Muscle of leg (tissue), 11 donors: Measurements from ENCODE around the gene IGSF8. TPM values are rescaled to one million over a fixed set of nuclear protein-coding genes. Genes with fewer than 3 reads are reported as not detected.

Source experiments
- DNase-seq: peaks from one replicate; pipeline ENCODE4 v3.0.0; 2013
- H3K27ac ChIP-seq: one replicate; pipeline ENCODE4 v1.5.1; 2013; ENCODE audit warnings: mild to moderate bottlenecking, low read length, control low read depth
- H3K27me3 ChIP-seq: one replicate; pipeline ENCODE4 v1.6.1; 2013; ENCODE audit warnings: low read length; ENCODE audit not compliant: control insufficient read depth, insufficient read depth
- H3K36me3 ChIP-seq: one replicate; pipeline ENCODE4 v1.6.1; 2013; ENCODE audit warnings: low read length; ENCODE audit not compliant: control insufficient read depth, insufficient read depth
- H3K4me1 ChIP-seq: one replicate; pipeline ENCODE4 v1.6.1; 2013; ENCODE audit warnings: low read length; ENCODE audit not compliant: control insufficient read depth, insufficient read depth
- H3K4me3 ChIP-seq: one replicate; pipeline ENCODE4 v1.5.1; 2013; ENCODE audit warnings: low read length, control low read depth
- H3K9me3 ChIP-seq: replicated peaks from 2 replicates; pipeline ENCODE4 v1.6.1; 2013; ENCODE audit warnings: low read depth, low read length; ENCODE audit not compliant: control insufficient read depth
- WGBS: methylation state at CpG from one replicate; pipeline ENCODE4 v1.1.5; 2013; ENCODE audit warnings: missing lambda C conversion rate; ENCODE audit not compliant: insufficient coverage; 5-methylcytosine and 5-hydroxymethylcytosine counted together
- polyA plus RNA-seq, 8 donors: library from polyadenylated mRNA; unstranded; fragments of 120-200 nt; gene quantifications; one replicate each; pipeline versions ENCODE4 v1.2.1 to v1.2.3, GENCODE V29; 2013; ENCODE audit warnings: inconsistent platforms in 1 of 8, low replicate concordance in 1 of 8; ENCODE audit not compliant: insufficient read length in 8 of 8, insufficient read depth in 1 of 8
- total RNA-seq: library from RNA; stranded (reverse); fragments of 120-200 nt; gene quantifications from one replicate; pipeline ENCODE4 v1.2.4, GENCODE V29; 2013

IGSF8 gene
- total and polyA plus RNA-seq, 9 donors = 15.4 to 26.2 (median 21.1) TPM

DNA sequence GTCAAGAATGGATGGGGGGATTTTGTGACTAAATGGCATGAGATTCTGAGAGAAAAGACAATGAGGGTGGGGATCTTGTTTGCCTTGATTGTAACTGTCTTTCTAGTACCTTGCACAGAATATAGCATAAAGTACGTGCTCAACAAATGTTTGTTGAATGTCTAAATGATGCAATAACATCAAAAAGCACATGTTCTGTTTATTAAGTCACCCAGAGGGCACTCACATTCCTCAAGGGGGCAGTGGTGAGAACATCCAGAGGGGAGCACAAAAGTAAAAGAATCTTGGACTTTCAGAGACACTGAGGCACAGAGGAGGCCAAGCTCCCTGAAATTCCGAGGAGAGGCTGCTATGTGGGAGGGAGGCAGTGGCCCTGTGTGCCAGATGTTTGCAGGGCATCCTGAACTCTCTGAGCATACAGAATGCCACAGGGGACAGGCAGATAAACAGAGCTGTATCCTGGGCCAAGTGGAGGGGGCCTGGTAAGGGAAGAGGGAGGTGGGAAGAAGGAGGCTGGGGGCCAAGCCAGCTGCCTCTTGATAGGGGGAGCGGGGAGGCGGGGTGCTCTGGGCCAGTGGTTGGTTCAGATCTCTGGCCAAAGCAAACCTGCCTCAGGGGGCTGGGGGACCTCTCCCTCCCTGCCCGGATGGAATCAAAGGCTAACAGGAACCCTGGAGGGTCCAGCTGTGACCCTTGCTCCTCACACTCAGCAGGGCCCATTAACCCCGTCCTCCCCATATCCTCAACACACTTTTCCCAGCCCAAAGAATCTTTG lies 10.7 kb upstream of the IGSF8 start:
- WGBS = 30% methylated on average over 4 of the region's 6 CpGs

DNA sequence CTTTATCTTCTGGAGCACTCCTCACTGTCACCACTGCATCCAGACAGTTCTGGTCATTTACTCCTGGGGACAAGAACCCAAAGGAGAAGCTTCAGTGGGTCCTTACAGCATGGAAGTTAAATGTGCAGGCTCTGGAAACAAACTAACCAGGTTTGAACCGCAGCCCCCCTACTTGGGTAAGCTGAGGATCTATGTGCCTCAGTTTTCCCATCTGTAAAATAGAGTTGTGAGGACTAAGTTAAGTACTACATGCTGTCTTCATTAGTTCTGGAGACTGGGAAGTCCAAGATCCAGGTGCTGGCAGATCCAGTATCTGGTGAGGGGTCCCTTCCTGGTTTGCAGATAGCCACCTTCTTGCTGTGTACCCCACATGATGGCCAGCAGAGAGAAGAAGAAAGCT lies 9.1 kb upstream of the IGSF8 start:
- H3K27me3 ChIP-seq = no peaks in the 10 kb centered on the region
- no peaks in the 10 kb centered on the region for H3K9me3 ChIP-seq
- H3K4me3 ChIP-seq = no peak overlapping the region
- no peaks in the 10 kb centered on the region for H3K36me3 ChIP-seq
- H3K4me1 ChIP-seq = peaks cover 61% of the 10 kb centered on the region
- no peak for DNase-seq
- WGBS = 100% methylated on average over 1 of the region's 1 CpG
- H3K27ac ChIP-seq = no peak overlapping the region

More for the DNA sequence above, 10.7 kb upstream of the IGSF8 start:
- Histone ChIP-seq H3K4me3 (no peak overlapping the region), H3K9me3 (no peaks in the 10 kb centered on the region), H3K4me1 (peaks cover 61% of the 10 kb centered on the region), H3K27me3 (no peaks in the 10 kb centered on the region), H3K36me3 (no peaks in the 10 kb centered on the region), H3K27ac (peak overlapping the region; percentile 17)
- DNase-seq = peak; percentile 72

DNA sequence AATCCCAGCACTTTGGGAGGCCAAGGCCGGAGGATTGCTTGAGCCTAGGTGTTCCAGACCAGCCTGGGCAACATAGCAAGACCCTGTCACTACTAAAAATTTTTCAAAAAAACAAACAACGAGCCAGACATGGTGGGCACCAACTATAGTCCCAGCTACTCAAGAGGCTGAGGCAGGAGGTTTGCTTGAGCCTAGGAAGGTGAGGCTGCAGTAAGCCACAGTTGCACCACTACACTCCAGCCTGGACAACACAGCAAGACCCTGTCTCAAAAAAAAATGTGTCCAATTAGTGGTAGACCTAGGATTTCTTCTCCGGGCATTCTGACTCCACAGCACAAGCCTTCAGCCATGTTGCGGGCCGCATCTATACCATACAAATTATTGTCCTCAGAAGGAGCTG lies 6.7 kb upstream of the IGSF8 start:
- 100% methylated on average over 1 of the region's 5 CpGs for WGBS
- H3K27ac ChIP-seq = peak overlapping the region; percentile 62
- H3K27me3 ChIP-seq = no peaks in the 10 kb centered on the region
- H3K4me3 ChIP-seq = no peak overlapping the region
- H3K9me3 ChIP-seq = no peaks in the 10 kb centered on the region
- peaks cover 62% of the 10 kb centered on the region for H3K4me1 ChIP-seq
- no peak for DNase-seq
- H3K36me3 ChIP-seq = no peaks in the 10 kb centered on the region

DNA sequence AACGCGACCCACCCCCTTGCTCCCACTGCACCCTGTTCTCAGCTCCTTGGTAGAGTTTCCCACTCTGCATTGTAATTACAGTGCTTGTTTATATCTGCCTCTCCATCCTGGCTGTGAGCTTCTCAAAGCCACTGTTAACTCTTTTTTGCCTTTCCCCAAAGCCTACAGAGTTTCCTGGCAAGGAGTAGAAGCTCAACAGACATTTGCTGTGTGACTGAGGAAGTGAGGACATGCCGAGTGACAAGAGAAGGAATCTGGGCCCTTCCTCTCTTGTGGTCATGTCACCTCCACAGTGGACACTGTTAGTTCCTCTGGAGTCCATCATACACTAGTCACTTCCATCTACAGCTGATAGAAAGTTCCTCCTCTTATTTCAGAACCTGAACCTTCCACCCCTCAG lies 6.1 kb upstream of the IGSF8 start:
- Histone ChIP-seq H3K4me3 (no peak overlapping the region), H3K4me1 (peaks cover 59% of the 10 kb centered on the region), H3K36me3 (no peaks in the 10 kb centered on the region), H3K27ac (peak overlapping the region; percentile 62), H3K27me3 (no peaks in the 10 kb centered on the region), H3K9me3 (no peaks in the 10 kb centered on the region)
- no peak for DNase-seq
- 24% methylated on average over 3 of the region's 3 CpGs for WGBS

DNA sequence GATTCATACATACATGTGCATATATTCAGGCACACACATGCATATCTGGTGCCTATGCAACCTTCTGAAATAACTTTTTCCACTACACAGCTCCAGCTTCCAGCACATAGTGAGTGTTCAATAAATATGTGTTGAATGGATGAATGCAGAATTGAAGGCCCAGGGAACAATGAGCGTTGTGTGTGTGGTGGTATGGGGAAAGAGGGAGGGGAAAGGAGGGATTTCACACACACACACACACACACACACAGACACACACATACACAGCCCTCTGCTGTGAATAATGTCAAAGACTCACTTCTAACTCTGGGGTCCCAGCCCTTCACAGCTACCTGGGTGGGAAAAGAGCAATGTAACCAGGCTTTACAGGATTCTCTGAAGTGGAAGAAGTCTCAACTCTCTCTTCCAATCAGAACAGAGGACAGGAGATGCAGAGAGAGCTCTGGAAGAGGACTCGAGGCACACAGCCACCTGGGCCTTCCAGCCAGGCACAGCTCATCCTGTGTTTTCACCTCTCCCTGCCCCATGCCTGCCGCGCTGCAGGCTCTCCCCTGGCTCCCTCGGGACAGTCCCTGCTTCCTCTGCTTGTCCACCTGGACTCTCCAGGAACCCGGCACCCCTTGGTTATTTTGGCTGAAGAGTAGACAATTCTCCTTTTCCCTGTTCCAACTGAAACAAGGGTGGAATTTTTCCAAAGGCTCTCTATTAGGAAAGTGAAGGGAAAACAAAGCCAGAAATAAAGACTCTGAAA lies 5.4 kb upstream of the IGSF8 start:
- Histone ChIP-seq H3K9me3 (no peaks in the 10 kb centered on the region), H3K27me3 (no peaks in the 10 kb centered on the region), H3K4me1 (peaks cover 58% of the 10 kb centered on the region), H3K27ac (peak overlapping the region; percentile 62), H3K36me3 (no peaks in the 10 kb centered on the region), H3K4me3 (no peak overlapping the region)
- peak; percentile 74 for DNase-seq
- WGBS = 0% methylated on average over 1 of the region's 6 CpGs

DNA sequence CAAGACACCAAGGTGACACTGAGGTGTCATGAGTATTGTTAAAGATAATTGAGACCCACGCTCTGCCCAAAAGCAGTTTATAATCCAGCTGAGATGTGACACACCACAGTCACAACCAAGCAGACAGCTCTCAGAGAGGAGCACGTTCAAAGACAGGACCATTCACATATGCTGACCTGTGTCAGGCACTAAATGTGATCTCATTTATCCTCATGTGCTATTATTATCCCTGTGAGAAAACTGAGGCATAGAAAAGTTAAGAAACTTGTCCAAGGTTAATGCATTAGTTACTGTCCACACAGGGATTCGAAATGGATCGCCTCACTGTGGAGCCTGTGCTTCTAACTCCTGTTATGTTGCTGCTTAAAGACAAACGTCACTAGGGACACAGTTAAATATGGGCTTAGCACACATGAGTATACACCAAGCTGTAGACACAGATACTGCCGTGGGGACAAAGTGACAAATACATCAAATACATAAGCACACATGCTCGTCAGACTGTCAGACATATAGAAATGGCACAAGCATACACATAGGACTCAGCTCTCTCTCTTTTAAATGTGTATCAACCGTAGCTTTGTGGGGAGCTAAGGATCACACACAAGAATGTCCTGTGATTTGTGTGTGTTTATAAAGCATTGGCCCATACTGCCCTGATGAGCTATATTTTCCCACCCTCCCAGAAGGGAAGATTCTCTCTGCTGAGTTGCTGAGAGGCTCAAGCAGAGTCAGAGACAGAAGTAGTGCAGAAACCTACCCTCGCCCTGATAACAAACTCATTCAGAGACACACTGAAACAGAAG lies 3.5 kb upstream of the IGSF8 start:
- 26% methylated on average over 4 of the region's 9 CpGs for WGBS

DNA sequence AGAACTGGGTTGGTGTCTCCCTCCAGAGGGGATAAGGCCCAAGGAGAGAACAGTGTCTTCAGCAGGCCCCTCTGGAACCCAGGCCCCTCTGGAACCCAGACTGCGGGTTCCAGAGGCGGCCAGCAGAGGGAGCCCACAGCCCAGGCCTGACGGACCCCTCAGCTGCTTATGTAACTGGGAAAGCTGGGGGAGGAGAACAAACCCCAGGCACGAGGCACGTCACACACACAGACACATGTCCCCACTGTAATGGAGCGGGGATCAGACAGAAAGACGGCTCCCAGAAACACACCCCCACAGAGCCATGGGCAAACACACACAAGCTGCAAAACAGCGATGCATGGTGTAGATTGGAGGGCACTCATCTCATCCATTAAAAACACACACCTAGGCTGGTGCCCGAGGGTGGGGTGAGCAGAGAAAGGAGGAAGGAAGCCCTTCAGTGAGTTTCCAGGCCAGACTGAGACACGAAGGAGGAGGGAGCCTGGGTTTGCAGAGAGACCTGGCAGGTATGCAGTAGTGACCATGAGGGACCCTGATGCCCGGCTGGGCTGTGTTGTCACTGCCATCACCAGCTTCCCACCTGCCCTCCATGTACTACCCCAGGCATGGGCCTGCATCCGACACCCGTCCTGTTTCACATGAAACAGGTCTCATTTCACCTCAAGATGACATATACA lies 2.8 kb upstream of the IGSF8 start:
- Histone ChIP-seq H3K9me3 (no peaks in the 10 kb centered on the region), H3K27me3 (no peaks in the 10 kb centered on the region), H3K4me3 (no peak overlapping the region), H3K4me1 (peaks cover 72% of the 10 kb centered on the region), H3K36me3 (no peaks in the 10 kb centered on the region), H3K27ac (peak overlapping the region; percentile 76)
- WGBS = no CpG with 5 or more reads among the region's 13 CpGs
- peak; percentile 92 for DNase-seq

More for the DNA sequence above, 3.5 kb upstream of the IGSF8 start:
- Histone ChIP-seq H3K27me3 (no peaks in the 10 kb centered on the region), H3K4me1 (peaks cover 66% of the 10 kb centered on the region), H3K36me3 (no peaks in the 10 kb centered on the region), H3K27ac (peak overlapping the region; percentile 76), H3K4me3 (no peak overlapping the region), H3K9me3 (no peaks in the 10 kb centered on the region)
- peak; percentile 65 for DNase-seq

DNA sequence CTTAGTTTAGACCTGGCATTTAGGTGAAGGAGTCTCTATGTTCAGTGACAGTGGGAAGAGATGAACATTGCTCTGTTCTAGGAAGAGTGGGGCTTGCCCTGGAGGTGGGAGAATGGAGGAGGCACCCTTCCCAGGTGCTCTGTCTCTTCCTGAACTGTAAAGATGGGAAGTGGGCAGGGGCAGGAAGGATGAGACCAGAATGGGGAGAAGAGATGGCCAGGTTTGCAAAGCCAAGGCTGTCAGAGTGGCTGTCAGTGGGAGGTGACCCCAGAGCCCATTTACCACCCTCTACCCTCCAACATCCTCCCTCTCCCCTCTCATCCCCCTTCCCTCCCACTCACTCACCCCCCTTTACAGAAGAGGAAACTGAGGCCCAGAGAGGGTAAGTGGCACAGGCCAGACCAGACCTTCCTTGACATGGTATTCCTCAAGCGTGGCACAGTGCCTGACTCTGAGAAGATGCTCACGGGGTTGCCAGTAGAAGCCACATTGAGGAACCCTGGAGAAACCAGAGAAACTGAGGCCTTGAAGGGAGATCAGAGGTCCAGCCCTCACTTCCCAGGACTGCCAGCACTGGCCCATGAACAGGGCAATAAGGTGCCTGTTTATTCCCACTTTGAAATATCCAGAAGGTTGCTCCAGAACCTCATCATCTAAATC lies 1.4 kb upstream of the IGSF8 start:
- Histone ChIP-seq H3K36me3 (peaks cover under 1% of the 10 kb centered on the region), H3K4me3 (no peak overlapping the region), H3K4me1 (peaks cover 73% of the 10 kb centered on the region), H3K27ac (peak overlapping the region; percentile 95), H3K27me3 (no peaks in the 10 kb centered on the region), H3K9me3 (no peaks in the 10 kb centered on the region)
- no peak for DNase-seq
- 96% methylated on average over 2 of the region's 2 CpGs for WGBS

DNA sequence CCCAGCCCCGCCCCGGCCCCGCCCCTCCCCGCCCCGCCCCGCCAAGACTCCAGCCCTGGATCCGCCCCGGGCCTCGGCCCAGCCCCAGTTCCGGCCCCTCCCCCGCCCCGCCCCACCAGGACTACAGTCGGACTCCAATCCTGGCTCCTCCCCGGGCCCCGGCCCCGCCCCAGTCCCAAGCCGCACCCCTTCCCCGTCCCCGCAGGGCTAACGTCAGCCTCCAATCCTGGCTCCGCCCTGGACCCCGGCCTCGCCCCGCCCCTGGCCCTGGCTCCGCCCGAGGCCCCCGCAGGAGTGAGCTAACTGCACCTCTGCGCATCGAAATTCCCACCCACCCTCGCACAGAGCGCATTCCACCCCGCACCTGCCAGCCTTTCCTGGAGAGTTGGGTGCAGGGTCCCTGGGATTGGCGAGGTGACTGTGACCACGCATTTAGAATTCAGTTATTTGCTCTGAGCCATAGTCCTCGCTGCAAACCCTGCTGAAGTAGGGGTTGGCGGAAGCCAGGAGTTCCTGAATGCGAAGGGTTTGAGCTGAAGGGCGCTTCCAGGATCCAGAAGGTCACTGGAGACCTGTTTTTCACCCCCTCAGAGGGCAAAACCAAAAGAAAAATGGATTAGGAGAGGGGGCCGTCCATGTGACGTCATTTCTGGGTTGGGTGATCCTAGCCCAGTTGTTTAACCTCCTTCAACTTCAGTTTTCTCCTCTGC lies 588 bp upstream of the IGSF8 start:
- peak overlapping the region; percentile 95 for H3K27ac ChIP-seq
- 0% methylated on average over 12 of the region's 40 CpGs for WGBS
- peak overlapping the region; percentile 57 for H3K4me3 ChIP-seq
- no peaks in the 10 kb centered on the region for H3K9me3 ChIP-seq
- peaks cover 70% of the 10 kb centered on the region for H3K4me1 ChIP-seq
- no peaks in the 10 kb centered on the region for H3K27me3 ChIP-seq
- peak; percentile 98 for DNase-seq
- peaks cover 9% of the 10 kb centered on the region for H3K36me3 ChIP-seq
